Measurements from ENCODE around the gene TMEM40.

TMEM40 gene

GRCh38 chr3:12808587-12808986 is 49.5 kb upstream of the TMEM40 start:
- H3K9me3 ChIP-seq (ENCODE audit: control insufficient read depth, insufficient read depth, low read depth, low read length): no peaks in the 10 kb centered on the region
- ChIA-PET CTCF (interaction anchor here (0.6 to 0.9 kb wide), 2 partner anchors 83 to 88 kb away, joined by 3 read pairs; no protein-coding TSS in a partner anchor), POLR2A (interaction anchor here (1.2 to 1.9 kb wide), 3 partner anchors 9 to 24 kb away, joined by 3 to 4 read pairs (median 3); partner anchors contain the start of gene CAND2)
- no peak for TF ChIP-seq ZNF184 (tag by site-specific recombination; IDR thresholded peaks at IDR 0.05)
- TF ChIP-seq ZNF155 (tag by site-specific recombination; IDR thresholded peaks at IDR 0.05): no peak
- no peak for TF ChIP-seq ZNF280C (tag by site-specific recombination; IDR thresholded peaks at IDR 0.05)
- TF ChIP-seq ZNF629 (tag by site-specific recombination; IDR thresholded peaks at IDR 0.05): no peak
- TF ChIP-seq BCL11A (tag by site-specific recombination; IDR thresholded peaks at IDR 0.05; ENCODE audit: low read depth): no peak
- TF ChIP-seq ZNF585B (tag by site-specific recombination; IDR thresholded peaks at IDR 0.05): no peak
- no peak for TF ChIP-seq ZNF449 (tag by site-specific recombination; IDR thresholded peaks at IDR 0.05)
- TF ChIP-seq ZEB2 (tag by site-specific recombination; IDR thresholded peaks at IDR 0.05): no peak
- TF ChIP-seq ZFP69B (tag by site-specific recombination; IDR thresholded peaks at IDR 0.05): no peak
- TF ChIP-seq ZNF747 (tag by site-specific recombination; IDR thresholded peaks at IDR 0.05): no peak
- TF ChIP-seq ZNF473 (tag by site-specific recombination; IDR thresholded peaks at IDR 0.05): no peak
- TF ChIP-seq HOXA7 (CRISPR knock-in tag; IDR thresholded peaks at IDR 0.05; ENCODE audit: borderline replicate concordance): no peak
- TF ChIP-seq ZBTB21 (tag by site-specific recombination; IDR thresholded peaks at IDR 0.05): no peak
- TF ChIP-seq ZNF837 (tag by site-specific recombination; IDR thresholded peaks at IDR 0.05): no peak
- no peak for TF ChIP-seq ZFP3 (tag by site-specific recombination; IDR thresholded peaks at IDR 0.05; ENCODE audit: low read depth)
- TF ChIP-seq ZBTB48 (tag by site-specific recombination; IDR thresholded peaks at IDR 0.05): no peak
- no peak for TF ChIP-seq ZNF148 (tag by site-specific recombination; IDR thresholded peaks at IDR 0.05; ENCODE audit: borderline replicate concordance)
- no peak for TF ChIP-seq ZNF10 (tag by site-specific recombination; IDR thresholded peaks at IDR 0.05)
- TF ChIP-seq ZNF26 (tag by site-specific recombination; IDR thresholded peaks at IDR 0.05): no peak
- TF ChIP-seq SP3 (tag by site-specific recombination; IDR thresholded peaks at IDR 0.05): no peak
- H3K4me1 ChIP-seq (ENCODE audit: control insufficient read depth, insufficient read depth, low read length): no peaks in the 10 kb centered on the region
- H3K36me3 ChIP-seq (ENCODE audit: control insufficient read depth in 2 of 2, insufficient read depth in 1 of 2, low read length in 2 of 2): peaks cover 5 to 67% of the 10 kb centered on the region in 2 experiments; a peak in 2 of 3 replicates
- no peak overlapping the region for H3K4me3 ChIP-seq (ENCODE audit: low read depth, low read length)
- no peak overlapping the region for H3K27ac ChIP-seq (ENCODE audit: extremely low read depth, low read depth, low read length)

All from HEK293 (cell line).